ENCODE results near the gene CADPS.

DNA sequence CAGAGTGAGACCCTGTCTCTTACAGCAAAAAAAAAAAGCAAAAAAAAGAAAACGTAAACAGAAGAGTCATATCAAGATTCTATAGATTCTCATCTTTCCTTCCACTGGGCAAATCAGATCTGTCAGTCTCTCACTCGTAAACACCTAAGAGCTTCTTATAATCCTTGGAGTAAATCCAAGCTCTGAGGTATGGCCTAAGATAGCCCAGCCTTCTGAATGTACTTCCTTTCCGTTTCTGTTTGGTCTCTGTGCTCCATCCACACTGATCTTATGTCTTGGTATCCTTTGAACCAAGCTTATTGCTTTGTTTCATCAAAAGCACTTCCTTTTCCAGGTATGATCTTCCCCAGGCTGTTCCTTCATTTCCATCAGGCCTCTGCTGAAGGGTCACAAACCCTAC lies 137.8 kb downstream of the CADPS start:
- TF ChIP-seq, protein P1, sequence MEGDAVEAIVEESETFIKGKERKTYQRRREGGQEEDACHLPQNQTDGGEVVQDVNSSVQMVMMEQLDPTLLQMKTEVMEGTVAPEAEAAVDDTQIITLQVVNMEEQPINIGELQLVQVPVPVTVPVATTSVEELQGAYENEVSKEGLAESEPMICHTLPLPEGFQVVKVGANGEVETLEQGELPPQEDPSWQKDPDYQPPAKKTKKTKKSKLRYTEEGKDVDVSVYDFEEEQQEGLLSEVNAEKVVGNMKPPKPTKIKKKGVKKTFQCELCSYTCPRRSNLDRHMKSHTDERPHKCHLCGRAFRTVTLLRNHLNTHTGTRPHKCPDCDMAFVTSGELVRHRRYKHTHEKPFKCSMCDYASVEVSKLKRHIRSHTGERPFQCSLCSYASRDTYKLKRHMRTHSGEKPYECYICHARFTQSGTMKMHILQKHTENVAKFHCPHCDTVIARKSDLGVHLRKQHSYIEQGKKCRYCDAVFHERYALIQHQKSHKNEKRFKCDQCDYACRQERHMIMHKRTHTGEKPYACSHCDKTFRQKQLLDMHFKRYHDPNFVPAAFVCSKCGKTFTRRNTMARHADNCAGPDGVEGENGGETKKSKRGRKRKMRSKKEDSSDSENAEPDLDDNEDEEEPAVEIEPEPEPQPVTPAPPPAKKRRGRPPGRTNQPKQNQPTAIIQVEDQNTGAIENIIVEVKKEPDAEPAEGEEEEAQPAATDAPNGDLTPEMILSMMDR (IDR thresholded peaks at IDR 0.05; ENCODE audit: low read length), result no peak
- TF ChIP-seq EZH2 (IDR thresholded peaks at IDR 0.05; ENCODE audit: borderline replicate concordance, low read length), result no peak

Data from OCI-LY1 (cell line).